Pericardium fibroblast (primary cell): ENCODE measurements around the gene TAS1R3. TPM values are rescaled to one million over a fixed set of nuclear protein-coding genes. Genes with fewer than 3 reads are reported as not detected.

Experiments
- total RNA-seq: library from RNA; depleted of rRNA; stranded (reverse); fragments of >200 nt; gene quantifications from 2 replicates; pipeline ENCODE4 v1.2.3, GENCODE V29; 2015

The TAS1R3 gene
- total RNA-seq, result 0.35 TPM in 1 of 2 replicates, not detected in the other

GRCh38 chr1:1331068-1331965, at the start of gene TAS1R3:
Gene TAS1R3, plus strand, starts transcription at chr1:1331280. Its CDS starts 66 bp downstream, at chr1:1331346.

DNA sequence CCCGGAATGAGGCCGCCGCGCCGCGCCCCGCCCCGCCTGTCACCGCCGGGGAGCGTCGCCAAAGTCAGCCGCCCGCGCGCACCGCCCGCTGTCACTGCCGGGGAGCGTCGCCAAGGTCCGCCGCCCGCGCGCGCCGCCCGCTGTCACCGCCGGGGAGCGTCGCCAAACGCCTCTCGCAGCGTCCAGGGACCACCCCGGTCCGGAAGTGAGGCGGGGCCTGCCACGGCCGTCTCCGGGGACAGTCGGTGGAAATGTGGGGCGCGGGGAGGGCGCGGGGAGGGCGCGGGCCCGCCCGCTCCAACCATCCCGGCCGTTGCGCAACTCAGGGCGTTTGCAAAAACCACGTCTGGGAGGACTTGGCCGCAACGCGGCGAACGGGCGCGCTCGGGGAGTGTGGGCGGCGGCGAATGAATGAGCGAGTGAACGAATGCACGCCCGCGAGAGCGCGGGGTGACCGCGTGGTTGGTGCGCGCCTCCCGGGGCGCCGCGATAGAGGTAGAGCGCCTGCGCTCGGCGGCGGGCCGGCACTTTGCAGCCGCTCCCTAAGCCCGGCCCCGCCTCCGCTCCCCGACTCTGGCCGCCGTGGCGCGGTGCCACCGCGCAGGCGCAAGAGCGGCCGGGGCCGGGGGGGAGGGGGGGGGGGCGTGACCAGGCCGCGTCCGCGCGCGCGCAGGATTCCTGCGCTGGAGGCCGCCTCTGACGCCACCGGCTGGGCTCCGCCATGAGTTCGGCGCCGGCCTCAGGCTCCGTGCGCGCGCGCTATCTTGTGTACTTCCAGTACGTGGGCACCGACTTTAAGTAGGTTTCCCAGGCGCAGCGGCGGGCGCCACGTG, 22.9 kb upstream of the TAS1R3 start, which contains the start of the genes ACAP3 and PUSL1:
Gene ACAP3 (minus strand): TSS at position 8 of the 833 bp plus-strand sequence. CDS start 115 bp downstream, outside the sequence.
Gene PUSL1 (plus strand): TSS at position 675 of the 833 bp plus-strand sequence. CDS start 47 bp downstream, at position 722.

GRCh38 chr1:1324524-1325287, 6.4 kb upstream of the TAS1R3 start, which contains the start of the genes CPTP and INTS11:
Gene CPTP, plus strand, starts transcription at chr1:1324802. Its CDS starts 2,109 bp downstream, at chr1:1326911.
Gene INTS11, minus strand, starts transcription at chr1:1324660. Its CDS starts 52 bp downstream, at chr1:1324608.

GRCh38 chr1:1349256-1350012, 18.4 kb downstream of the TAS1R3 start, which contains the start of gene DVL1:
Gene DVL1, minus strand, starts transcription at chr1:1349418. Its CDS starts 353 bp downstream, at chr1:1349065.

DNA sequence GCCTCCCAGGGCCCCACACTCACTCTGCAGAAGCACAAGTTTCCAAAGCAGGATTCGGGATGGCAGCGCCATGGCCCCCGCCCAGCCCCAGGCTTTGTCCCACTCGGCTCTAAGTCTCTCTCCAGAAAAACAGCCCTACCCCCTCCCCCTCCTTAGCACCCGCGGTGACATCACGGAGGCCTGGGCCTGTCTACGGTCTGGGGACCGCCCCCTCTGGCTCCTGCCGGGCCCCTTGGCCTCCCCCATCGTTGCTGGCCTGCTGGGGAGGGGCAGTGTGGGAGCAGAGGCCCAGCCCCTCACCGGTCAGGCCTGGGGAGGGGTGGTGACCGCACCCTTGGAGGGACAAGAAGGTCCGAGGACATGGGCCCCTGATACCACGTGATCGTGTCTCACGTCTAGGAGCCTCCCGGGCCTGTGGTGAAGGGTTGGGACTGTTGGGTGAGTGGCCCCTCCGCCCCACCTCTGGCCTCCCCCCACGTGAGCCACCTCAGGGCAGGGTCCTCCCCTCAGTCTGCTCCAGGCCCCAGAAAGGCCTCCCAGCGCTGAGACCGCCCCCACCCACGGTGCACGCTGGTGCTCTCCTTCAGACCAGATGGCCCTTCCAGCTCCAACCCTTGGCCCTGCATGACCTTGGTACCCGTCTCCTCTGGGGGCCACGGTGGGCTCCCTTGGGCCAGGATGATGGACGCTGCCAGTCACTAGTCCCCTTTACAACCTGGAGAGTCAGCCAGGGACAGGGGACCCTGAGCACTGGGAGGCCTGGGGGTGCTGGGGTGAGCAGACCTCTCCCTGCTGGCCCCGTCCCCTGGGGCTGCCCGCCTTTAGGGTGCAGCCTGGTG, 27.6 kb downstream of the TAS1R3 start, which contains the start of gene MXRA8:
Gene MXRA8 (minus strand): TSS at position 123 of the 839 bp plus-strand sequence. CDS start 51 bp downstream, at position 72.

DNA sequence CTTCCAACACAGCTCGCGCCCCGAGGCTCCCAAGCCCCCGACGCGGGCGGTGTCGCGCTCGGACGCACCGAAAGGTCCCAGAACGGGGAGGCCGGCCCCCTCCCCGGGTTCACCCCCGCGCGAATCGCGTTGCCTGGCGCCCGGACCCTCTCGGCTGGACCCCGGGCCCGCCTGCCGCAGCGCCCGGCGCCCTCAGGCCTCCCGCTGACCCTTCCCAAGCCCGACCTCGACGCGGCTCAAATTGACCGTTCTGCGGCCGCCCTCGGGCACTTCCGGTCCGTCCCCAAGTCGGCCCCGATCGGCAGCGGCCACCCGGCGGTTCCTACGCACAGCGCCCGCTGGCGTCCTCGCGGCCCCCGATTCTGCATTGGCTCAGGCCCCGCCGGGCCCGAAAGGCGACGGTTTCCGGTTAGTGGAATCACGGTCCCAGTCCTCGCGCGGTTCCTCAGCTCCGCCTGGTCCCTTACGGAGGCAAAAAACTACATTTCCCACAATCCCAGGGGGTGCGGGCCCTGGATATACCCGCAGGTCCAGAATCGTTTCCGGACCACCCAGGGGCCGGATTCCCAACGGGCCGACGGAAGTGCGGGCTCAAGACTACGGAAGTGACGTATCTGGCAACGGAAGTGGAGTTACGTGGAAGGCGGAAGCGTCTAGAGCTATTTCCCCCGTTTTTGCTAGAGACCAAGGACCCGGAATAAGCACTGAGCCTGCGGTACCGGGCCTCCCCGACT, 44.0 kb downstream of the TAS1R3 start, which contains the start of gene AURKAIP1:
Gene AURKAIP1 (minus strand): TSS at position 279 of the 734 bp plus-strand sequence. CDS start 451 bp downstream, outside the sequence.

Other genes with a start within 250 kb of the TAS1R3 start
- 6.9 and 13.7 TPM in 2 replicates for gene C1orf159, start 215.2 kb upstream of the TAS1R3 start, total RNA-seq
- gene TTLL10, start 157.4 kb upstream of the TAS1R3 start, total RNA-seq, result not detected in 2 replicates
- not detected in 2 replicates for gene TNFRSF18, start 124.7 kb upstream of the TAS1R3 start, total RNA-seq
- not detected in 2 replicates for gene TNFRSF4, start 117.1 kb upstream of the TAS1R3 start, total RNA-seq
- 162 and 228 TPM in 2 replicates for gene SDF4, start 99.3 kb upstream of the TAS1R3 start, total RNA-seq
- 34.2 and 34.5 TPM in 2 replicates for gene B3GALT6, start 99.0 kb upstream of the TAS1R3 start, total RNA-seq
- 0.26 and 3.9 TPM in 2 replicates for gene C1QTNF12, start 84.6 kb upstream of the TAS1R3 start, total RNA-seq
- gene UBE2J2, start 57.4 kb upstream of the TAS1R3 start, total RNA-seq, result 25.6 and 36.6 TPM in 2 replicates
- gene SCNN1D, start 50.8 kb upstream of the TAS1R3 start, total RNA-seq, result 0.82 and 5.0 TPM in 2 replicates
- gene ACAP3, start 23.4 kb upstream of the TAS1R3 start, total RNA-seq, result 28.4 and 41.5 TPM in 2 replicates
- 36.8 and 39.9 TPM in 2 replicates for gene PUSL1, start 22.7 kb upstream of the TAS1R3 start, total RNA-seq
- 66.6 and 67.9 TPM in 2 replicates for gene INTS11, start 6.6 kb upstream of the TAS1R3 start, total RNA-seq
- 28.4 and 40.4 TPM in 2 replicates for gene CPTP, start 6.5 kb upstream of the TAS1R3 start, total RNA-seq
- gene DVL1, start 18.1 kb downstream of the TAS1R3 start, total RNA-seq, result 48.9 and 51.7 TPM in 2 replicates
- gene MXRA8, start 27.3 kb downstream of the TAS1R3 start, total RNA-seq, result 368 and 672 TPM in 2 replicates
- gene AURKAIP1, start 43.9 kb downstream of the TAS1R3 start, total RNA-seq, result 101 and 136 TPM in 2 replicates
- gene CCNL2, start 68.1 kb downstream of the TAS1R3 start, total RNA-seq, result 92.3 and 98.2 TPM in 2 replicates
- gene MRPL20, start 76.0 kb downstream of the TAS1R3 start, total RNA-seq, result 102 and 107 TPM in 2 replicates
- 0.35 and 2.9 TPM in 2 replicates for gene ANKRD65, start 90.0 kb downstream of the TAS1R3 start, total RNA-seq
- gene VWA1, start 104.4 kb downstream of the TAS1R3 start, total RNA-seq, result 12.3 and 18.0 TPM in 2 replicates
- gene ATAD3C, start 118.4 kb downstream of the TAS1R3 start, total RNA-seq, result under 0.01 TPM in 1 of 2 replicates, not detected in the other
- 8.0 and 27.4 TPM in 2 replicates for gene ATAD3B, start 140.5 kb downstream of the TAS1R3 start, total RNA-seq
- 23.4 and 27.7 TPM in 2 replicates for gene ATAD3A, start 180.9 kb downstream of the TAS1R3 start, total RNA-seq
- 4.1 and 6.1 TPM in 2 replicates for gene TMEM240, start 209.3 kb downstream of the TAS1R3 start, total RNA-seq
- gene SSU72, start 243.6 kb downstream of the TAS1R3 start, total RNA-seq, result 134 and 149 TPM in 2 replicates